ENCODE data around the gene C12orf42. TPM values are rescaled to one million over a fixed set of nuclear protein-coding genes. Genes with fewer than 3 reads are reported as not detected.

The C12orf42 gene
- under 1 TPM in 1 of 5 donors, not detected in 4; 0.09 TPM for polyA plus RNA-seq (ENCODE audit: insufficient read depth in 1 of 5, insufficient read length in 5 of 5, low replicate concordance in 1 of 5)
- long read RNA-seq, donor 1, result 0 reads
- long read RNA-seq, donor 2, result 0 reads
- long read RNA-seq, donor 3, result 0 reads
- long read RNA-seq, donor 4, result 0 reads
- long read RNA-seq, donor 5, result 0 reads
- long read RNA-seq, donor 6, result 0 reads
- long read RNA-seq, donor 7, result 0 reads
- long read RNA-seq, donor 8, result 0 reads

DNA sequence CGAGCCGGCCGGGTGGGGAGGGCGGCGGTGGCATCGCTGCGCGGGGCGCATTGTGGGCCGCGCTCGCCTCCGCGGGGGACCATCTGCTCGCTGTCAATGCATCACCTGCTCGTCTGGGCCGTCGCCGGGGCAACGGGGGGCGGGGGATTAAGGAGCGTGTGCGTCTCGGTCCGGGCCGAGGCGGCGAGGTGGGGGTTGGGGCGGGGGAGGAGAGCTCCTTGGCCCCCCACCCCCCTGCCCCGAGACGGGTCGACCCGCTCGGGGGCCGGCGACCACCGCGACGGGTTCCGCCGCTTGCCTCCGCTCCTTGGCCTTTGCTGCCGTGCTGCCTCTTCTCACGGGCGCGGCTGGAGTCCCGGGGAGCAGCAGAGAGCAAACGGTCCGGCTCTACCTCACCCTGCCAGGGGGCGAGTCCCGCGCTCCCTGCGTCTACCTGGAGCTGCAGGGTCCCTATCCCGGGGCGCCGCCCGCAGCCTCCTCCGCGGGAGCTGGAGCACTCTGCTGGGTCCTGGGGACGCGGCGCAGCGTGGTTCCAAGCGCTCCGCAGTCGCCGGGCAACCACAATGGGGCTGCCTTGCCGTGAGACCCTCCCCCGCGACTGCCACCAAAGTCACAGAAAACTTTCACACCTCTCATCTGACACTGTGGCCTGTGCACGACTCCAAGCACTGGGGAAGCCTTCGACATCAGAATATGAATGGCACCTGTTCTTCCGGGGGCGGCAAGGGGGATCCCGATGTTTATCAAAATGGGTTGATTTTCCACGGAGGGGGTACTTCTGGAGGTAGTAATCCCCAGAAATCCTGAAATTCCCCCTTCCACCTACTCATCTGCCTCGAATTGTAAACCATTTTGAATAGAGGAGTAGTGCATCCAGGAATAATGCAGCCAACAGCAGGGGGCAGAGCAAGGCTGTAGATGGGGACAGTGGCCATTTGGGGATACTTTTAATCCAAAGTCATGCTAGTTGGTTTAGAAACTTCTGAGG lies at the start of gene C12orf42:
TSS of gene C12orf42 (minus strand) at position 500 of the 988 bp plus-strand sequence. CDS start 17,542 bp downstream, outside the sequence.
- no peak for DNase-seq

GRCh38 chr12:103542078-103542477 lies 46.3 kb upstream of the C12orf42 start:
- no peak for DNase-seq

- DNase-seq, result no peak
Measured at GRCh38 chr12:103540319-103540718, 44.6 kb upstream of the C12orf42 start.

DNA sequence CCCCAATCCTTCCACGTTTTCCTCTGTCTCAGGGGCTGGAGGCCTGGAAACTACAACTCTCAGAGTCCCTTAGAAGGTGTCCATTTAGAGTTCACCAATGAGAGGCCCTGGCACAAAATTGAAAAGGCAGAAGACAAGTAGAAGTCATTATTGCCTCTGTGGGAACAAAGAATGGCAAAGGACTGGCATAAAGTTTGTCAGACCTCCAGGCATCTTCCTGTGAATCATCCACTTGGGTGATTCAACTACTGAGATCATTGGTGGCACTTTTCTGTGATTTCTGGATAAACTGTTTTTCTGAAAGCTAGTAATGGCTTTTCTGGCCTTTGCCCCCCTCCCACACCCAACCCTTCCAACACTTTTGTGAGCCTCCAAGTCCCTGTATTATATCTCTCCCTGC lies 42.6 kb upstream of the C12orf42 start:
- DNase-seq, result no peak

DNA sequence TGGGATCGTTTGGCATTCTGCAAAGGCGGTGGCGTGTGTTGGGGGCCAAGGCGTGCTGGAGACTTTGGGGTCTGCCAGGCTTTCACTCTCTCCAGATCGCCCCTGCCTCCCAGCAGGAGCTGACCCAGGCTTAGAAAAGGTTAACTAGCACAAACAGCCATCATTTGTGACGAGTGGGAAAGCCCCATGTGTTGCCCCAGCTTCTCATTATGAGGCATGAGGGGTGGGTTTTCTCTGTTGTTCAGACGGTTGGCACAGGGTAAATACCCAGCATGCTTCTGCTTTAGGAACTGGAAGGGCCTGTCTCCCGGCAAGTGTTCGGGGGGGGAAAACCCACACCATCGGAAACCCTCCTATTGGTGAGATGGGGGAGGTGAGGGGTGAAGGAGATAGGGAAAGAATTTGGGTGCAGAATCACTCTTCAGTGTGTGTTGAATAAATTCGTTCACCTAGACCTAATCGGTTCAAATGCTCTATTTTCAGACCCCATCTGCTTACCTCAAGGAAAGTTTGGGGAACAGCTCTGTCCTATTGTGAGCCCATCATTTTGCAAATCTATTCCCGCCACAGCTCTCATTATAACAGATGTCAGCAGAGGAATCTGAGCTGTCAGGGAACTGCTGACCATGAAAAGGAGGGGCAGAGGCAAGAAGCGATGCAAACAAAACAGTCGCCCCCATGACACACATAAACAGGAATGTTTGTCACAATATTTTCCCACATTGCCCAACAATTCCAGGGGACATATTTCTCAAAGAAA lies 34.7 kb upstream of the C12orf42 start:
- DNase-seq, result no peak

DNA sequence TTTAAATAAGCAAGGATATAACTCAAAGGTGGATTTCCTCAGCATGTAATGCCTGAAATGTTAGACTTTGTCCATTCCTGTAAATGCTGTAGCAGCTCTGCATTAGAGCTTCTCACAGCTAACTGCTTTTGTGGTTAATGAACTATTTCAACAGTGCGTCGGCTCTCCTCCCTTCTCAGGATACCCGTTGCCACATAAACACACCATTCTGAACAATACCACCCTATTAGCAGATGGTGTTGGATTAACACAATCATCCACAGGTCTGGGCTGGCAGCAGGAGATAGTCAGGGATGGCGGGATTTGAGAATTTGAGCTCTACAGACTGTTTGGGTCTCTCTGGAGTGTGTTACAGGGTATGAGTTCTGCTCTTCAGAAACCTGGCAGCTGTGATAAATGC lies 33.5 kb upstream of the C12orf42 start:
- no peak for DNase-seq

- DNase-seq, result no peak
Measured at GRCh38 chr12:103524238-103524875, 28.6 kb upstream of the C12orf42 start.

DNA sequence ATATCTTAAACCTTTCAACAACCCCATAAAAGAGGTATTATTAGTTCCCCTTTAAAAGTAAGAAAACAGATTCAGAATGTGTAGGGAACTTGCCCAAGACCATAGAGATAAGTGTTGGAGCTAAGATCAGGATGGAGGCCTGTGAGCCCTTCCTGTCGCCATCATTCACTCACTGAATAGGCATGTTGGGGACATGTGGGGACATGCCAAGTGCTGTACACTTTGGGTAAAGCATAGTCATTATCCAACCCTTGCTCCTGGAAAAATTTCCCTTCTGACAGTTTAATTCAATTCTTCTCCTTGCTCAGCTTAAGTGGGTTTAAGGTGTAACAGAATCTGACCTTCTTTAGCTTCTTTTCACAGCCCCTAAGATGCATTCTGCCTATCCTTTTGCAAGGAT lies 28.0 kb upstream of the C12orf42 start:
- DNase-seq, result no peak

DNA sequence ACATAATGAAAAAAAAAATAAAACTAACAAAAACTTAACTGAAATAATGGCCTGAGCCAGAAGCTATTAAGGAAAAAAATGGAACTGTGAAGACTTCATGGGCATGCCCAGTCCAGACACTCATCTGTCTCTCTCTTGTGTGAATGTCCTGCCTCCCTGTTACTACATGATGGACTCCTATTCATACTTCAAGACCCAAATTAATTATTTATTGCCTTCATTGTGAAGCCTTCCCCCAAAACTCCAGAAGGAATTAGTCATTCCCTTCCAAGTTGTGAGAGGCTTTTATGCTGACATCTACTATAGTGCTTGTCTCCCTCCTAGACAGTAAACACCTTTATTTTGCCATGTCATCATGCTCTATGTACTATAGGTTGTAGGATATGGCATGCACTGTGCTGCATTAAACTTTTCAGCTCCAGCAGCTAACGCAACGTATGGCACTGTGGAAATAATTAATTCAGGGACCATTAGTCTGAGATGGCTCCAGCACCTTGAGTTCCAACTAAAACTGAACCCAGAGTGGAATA lies 25.0 kb upstream of the C12orf42 start:
- DNase-seq, result no peak

DNA sequence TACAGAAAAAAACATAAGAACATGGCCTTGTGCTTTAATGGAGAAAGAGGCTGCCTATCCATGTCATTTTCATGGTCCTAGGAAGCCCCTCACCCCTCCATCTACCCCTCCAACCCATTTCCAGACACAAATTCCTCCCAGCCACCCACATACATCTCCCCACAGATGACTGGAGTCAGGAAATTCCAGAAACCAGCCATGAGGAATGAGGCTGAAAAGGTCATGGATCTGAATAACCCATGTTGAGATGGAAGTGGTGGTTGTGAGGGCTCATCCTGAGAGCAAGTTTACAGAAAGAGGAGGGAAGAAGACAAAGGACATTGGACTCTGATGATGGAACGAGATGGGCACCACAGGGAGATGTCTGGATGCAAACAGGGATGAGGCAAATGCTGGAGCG lies 23.9 kb upstream of the C12orf42 start:
- no peak for DNase-seq

DNA sequence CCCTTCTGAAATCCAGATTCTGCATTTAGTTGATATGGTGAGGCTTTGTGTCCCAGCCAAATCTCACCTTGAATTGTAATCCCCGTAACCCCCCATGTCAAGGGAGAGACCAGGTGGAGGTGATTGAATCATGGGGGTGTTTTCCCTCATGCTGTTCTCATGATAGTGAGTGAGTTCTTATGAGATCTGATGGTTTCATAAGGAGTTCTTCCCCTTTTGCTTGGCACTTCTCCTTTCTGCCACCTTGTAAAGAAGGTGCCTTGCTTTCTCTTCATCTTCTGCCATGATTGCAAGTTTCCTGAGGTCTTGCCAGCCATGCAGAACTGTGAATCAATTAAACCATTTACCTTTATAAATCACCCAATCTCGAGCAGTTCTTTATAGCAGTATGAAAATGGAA lies 23.1 kb upstream of the C12orf42 start:
- DNase-seq, result no peak

DNA sequence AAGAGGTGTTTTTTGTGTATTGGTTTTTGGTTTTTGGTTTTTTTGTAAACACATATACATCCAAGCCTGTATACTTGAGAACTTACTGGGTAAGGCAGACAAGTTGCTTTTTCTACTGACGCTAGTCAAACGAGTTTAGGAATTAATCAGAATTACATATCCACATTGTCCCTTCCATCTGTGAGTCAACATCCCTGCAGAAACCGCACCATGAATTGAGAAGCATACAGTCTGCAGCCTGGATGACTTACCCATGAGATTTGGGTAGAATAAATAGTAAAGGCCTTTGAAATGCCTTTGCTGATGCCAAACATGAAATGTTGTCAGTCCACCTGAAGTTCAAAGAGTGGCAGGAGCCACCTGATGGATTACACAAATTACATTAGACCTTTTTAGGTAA lies 21.4 kb upstream of the C12orf42 start:
- DNase-seq, result no peak

- DNase-seq, result no peak
Measured at GRCh38 chr12:103515341-103515740, 19.6 kb upstream of the C12orf42 start.

- no peak for DNase-seq
Measured at GRCh38 chr12:103513875-103514274, 18.1 kb upstream of the C12orf42 start.

GRCh38 chr12:103505371-103506236 lies 9.8 kb upstream of the C12orf42 start:
- DNase-seq, result no peak

DNA sequence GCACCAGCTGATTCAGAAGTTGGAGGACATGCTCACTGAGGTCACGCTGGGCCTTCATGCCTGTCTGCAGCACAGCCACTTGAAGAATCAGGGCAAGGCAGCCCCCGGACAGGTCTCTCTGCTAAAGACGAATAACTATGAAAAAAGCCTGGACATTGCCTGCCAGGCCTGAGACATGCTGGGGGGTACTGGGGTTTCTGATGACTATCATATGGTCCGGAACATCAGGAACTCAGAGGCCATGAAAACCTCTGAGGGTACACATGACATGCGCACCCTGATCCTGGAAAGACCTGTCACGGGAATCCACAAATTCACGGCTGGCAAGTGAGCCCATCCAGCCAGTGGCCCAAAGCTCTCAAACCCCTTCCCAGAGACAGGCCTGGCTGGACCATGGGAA lies 8.8 kb upstream of the C12orf42 start:
- DNase-seq, result no peak

DNA sequence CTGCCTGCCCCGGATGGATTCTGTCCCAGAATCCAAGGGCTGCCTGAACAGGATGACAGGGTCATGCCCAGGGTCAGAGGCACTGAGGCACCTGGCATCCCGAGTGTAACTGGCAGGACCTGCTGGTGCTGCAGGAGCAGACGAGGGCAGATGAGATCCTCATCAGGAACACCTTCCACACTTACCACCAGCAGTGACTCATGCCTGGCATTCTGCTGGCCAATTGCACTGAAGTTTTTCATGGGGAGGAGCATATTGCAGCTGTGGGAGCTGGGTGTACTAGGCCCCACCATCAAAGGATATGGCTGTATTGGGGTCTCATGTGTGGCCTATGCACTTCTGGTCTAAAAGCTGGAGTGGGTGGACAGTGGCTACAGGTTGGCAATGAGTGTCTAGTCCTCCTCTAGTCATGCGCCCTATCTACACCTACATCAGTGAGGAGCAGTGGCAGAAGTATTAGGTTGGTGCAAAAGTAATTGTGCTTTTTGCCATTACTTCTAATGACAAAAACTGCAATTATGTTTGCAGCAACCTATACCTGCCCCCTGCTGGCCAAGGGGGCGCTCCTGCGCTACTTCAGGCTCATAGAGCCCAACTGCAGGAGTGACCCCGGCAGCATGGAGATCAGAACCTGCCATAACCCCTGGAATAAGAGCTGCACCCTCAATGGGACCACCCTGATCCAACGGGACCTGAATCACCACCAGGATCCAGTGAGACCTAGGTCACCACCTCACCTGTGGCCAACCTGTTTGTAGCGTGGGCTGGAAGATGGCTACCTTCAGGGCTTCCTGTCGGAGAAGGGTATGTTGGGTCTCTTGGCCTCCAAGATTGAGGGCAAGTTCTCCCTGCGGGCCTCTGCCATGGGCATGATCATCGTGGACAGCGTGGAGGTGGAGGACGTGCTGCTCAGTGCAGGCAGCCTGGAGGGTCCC lies 8.0 kb upstream of the C12orf42 start:
- no peak for DNase-seq

- no peak for DNase-seq
Measured at GRCh38 chr12:103501447-103501846, 5.7 kb upstream of the C12orf42 start.

- DNase-seq, result no peak
Measured at GRCh38 chr12:103499571-103499970, 3.8 kb upstream of the C12orf42 start.
